Measurements from ENCODE around the gene SLC25A27.

DNA sequence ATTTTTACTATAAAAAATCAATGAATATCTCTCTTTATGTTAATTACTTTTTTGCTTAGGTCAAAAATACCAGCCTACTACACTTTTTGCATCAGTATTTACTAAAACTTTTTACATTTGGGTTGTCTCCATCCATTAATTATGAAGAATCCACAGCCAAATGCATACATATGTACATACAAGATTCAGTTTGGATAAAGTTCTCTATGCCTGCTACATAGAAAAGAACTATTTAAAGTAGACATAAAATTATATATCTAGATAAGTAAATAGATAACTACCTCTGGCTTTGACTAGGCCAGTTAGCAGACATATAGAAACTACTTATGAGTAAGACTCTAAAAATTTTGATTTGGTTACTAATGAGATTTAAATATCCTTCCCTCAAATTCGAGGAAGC lies 47.2 kb downstream of the SLC25A27 start:
- TF ChIP-seq, protein P1, sequence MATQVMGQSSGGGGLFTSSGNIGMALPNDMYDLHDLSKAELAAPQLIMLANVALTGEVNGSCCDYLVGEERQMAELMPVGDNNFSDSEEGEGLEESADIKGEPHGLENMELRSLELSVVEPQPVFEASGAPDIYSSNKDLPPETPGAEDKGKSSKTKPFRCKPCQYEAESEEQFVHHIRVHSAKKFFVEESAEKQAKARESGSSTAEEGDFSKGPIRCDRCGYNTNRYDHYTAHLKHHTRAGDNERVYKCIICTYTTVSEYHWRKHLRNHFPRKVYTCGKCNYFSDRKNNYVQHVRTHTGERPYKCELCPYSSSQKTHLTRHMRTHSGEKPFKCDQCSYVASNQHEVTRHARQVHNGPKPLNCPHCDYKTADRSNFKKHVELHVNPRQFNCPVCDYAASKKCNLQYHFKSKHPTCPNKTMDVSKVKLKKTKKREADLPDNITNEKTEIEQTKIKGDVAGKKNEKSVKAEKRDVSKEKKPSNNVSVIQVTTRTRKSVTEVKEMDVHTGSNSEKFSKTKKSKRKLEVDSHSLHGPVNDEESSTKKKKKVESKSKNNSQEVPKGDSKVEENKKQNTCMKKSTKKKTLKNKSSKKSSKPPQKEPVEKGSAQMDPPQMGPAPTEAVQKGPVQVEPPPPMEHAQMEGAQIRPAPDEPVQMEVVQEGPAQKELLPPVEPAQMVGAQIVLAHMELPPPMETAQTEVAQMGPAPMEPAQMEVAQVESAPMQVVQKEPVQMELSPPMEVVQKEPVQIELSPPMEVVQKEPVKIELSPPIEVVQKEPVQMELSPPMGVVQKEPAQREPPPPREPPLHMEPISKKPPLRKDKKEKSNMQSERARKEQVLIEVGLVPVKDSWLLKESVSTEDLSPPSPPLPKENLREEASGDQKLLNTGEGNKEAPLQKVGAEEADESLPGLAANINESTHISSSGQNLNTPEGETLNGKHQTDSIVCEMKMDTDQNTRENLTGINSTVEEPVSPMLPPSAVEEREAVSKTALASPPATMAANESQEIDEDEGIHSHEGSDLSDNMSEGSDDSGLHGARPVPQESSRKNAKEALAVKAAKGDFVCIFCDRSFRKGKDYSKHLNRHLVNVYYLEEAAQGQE (IDR thresholded peaks at IDR 0.05) = no peak
- TF ChIP-seq, protein P2, sequence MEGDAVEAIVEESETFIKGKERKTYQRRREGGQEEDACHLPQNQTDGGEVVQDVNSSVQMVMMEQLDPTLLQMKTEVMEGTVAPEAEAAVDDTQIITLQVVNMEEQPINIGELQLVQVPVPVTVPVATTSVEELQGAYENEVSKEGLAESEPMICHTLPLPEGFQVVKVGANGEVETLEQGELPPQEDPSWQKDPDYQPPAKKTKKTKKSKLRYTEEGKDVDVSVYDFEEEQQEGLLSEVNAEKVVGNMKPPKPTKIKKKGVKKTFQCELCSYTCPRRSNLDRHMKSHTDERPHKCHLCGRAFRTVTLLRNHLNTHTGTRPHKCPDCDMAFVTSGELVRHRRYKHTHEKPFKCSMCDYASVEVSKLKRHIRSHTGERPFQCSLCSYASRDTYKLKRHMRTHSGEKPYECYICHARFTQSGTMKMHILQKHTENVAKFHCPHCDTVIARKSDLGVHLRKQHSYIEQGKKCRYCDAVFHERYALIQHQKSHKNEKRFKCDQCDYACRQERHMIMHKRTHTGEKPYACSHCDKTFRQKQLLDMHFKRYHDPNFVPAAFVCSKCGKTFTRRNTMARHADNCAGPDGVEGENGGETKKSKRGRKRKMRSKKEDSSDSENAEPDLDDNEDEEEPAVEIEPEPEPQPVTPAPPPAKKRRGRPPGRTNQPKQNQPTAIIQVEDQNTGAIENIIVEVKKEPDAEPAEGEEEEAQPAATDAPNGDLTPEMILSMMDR (IDR thresholded peaks at IDR 0.05; ENCODE audit: low read depth, low read length, missing input control) = no peak
- no peak for TF ChIP-seq HNF4G (IDR thresholded peaks at IDR 0.05)
- TF ChIP-seq RXRA (IDR thresholded peaks at IDR 0.05) = no peak
- TF ChIP-seq TAF1 (conservative IDR thresholded peaks at IDR 0.05) = no peak
- TF ChIP-seq NR2F2 (IDR thresholded peaks at IDR 0.05) = no peak
- no peak for TF ChIP-seq JUND (IDR thresholded peaks at IDR 0.05)
- TF ChIP-seq, protein P3, sequence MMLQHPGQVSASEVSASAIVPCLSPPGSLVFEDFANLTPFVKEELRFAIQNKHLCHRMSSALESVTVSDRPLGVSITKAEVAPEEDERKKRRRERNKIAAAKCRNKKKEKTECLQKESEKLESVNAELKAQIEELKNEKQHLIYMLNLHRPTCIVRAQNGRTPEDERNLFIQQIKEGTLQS (IDR thresholded peaks at IDR 0.05) = no peak
- no peak for TF ChIP-seq RAD21 (IDR thresholded peaks at IDR 0.05)
- TF ChIP-seq, protein P4, sequence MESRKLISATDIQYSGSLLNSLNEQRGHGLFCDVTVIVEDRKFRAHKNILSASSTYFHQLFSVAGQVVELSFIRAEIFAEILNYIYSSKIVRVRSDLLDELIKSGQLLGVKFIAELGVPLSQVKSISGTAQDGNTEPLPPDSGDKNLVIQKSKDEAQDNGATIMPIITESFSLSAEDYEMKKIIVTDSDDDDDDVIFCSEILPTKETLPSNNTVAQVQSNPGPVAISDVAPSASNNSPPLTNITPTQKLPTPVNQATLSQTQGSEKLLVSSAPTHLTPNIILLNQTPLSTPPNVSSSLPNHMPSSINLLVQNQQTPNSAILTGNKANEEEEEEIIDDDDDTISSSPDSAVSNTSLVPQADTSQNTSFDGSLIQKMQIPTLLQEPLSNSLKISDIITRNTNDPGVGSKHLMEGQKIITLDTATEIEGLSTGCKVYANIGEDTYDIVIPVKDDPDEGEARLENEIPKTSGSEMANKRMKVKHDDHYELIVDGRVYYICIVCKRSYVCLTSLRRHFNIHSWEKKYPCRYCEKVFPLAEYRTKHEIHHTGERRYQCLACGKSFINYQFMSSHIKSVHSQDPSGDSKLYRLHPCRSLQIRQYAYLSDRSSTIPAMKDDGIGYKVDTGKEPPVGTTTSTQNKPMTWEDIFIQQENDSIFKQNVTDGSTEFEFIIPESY (IDR thresholded peaks at IDR 0.05) = no peak
